A673 (cell line): ENCODE data around the gene GNG7. TPM values are rescaled to one million over a fixed set of nuclear protein-coding genes. Genes with fewer than 3 reads are reported as not detected.

Source experiments
- BruUV-seq: library from RNA; stranded (reverse); fragments of 400-500 nt; replicated peaks from 2 replicates; lab custom pipeline; 2021; lab: Mats Ljungman, UMichigan
- CTCF ChIA-PET: fragments of 300-600 bp; sonication (Branson Sonifier 250); formaldehyde crosslinking; loops from one replicate; lab custom pipeline; 2022; ENCODE audit warnings: antibody characterized with exemption; lab: Charles Lee
- POLR2A ChIA-PET: fragments of 300-600 bp; sonication (Branson Sonifier 250); formaldehyde crosslinking; loops from one replicate; lab custom pipeline; 2022; ENCODE audit warnings: antibody characterized with exemption; ENCODE audit not compliant: low non-redundant PET; lab: Charles Lee
- DNase-seq: peaks from one replicate; pipeline ENCODE4 v3.0.0-alpha.2; 2015; ENCODE audit warnings: low spot score
- H3K27ac ChIP-seq: fragments of 200-600 bp; sonication (generic); 2 replicates; pipeline ENCODE4 v1.5.1; 2016; ENCODE audit warnings: mixed run types, low read depth, mild to moderate bottlenecking, mixed read lengths, antibody characterized with exemption, low read length; ENCODE audit not compliant: poor library complexity, severe bottlenecking
- H3K27me3 ChIP-seq: fragments of 200-600 bp; sonication (generic); replicated peaks from 2 replicates; pipeline ENCODE4 v1.6.1; 2017; ENCODE audit warnings: mixed run types, low read depth, mild to moderate bottlenecking, mixed read lengths, antibody characterized with exemption, low read length; ENCODE audit not compliant: insufficient read depth, poor library complexity
- H3K36me3 ChIP-seq: fragments of 200-600 bp; sonication (generic); 2 replicates; pipeline ENCODE4 v1.6.1; 2016; ENCODE audit warnings: mixed run types, mild to moderate bottlenecking, mixed read lengths, antibody characterized with exemption, low read length; ENCODE audit not compliant: insufficient read depth, poor library complexity, severe bottlenecking
- H3K4me1 ChIP-seq: fragments of 200-600 bp; sonication (generic); 2 replicates; pipeline ENCODE4 v1.6.1; 2017; ENCODE audit warnings: mixed run types, mild to moderate bottlenecking, mixed read lengths, antibody characterized with exemption, low read length; ENCODE audit not compliant: insufficient read depth, poor library complexity, severe bottlenecking
- H3K4me3 ChIP-seq: fragments of 200-600 bp; sonication (generic); 2 replicates; pipeline ENCODE4 v1.5.1; 2016; ENCODE audit warnings: low read depth, mixed run types, mild to moderate bottlenecking, mixed read lengths, low read length; ENCODE audit not compliant: poor library complexity, severe bottlenecking
- H3K9me3 ChIP-seq: fragments of 200-600 bp; sonication (generic); 2 replicates; pipeline ENCODE4 v1.6.1; 2016; ENCODE audit warnings: mixed run types, low read depth, mild to moderate bottlenecking, mixed read lengths, antibody characterized with exemption, low read length; ENCODE audit not compliant: poor library complexity, severe bottlenecking
- EZH2 ChIP-seq: fragments of 200-600 bp; sonication (generic); IDR thresholded peaks from 2 replicates; pipeline ENCODE4 v1.6.1; 2017; ENCODE audit warnings: borderline replicate concordance, low read depth, mild to moderate bottlenecking, mixed read lengths, antibody characterized with exemption, low read length; ENCODE audit not compliant: poor library complexity, severe bottlenecking
- intact Hi-C: fragments of 100-400 bp; cut with micrococcal nuclease; formaldehyde crosslinking; loops from one replicate; pipeline ENCODE4 v1.10.0; 2022; ENCODE audit not compliant: unreplicated experiment
- total RNA-seq: library from RNA; stranded (reverse); gene quantifications from 2 replicates; pipeline ENCODE4 v1.2.3, GENCODE V29; 2021
- TF ChIP-seq, protein P1 (sequence below): fragments of 300-800, 200-600 bp; sonication (generic); conservative IDR thresholded peaks from 2 replicates; pipeline ENCODE4 v1.5.1; 2017; ENCODE audit warnings: low read depth, mild to moderate bottlenecking, antibody characterized with exemption, low read length, moderate library complexity, mixed read lengths

Gene GNG7
- total RNA-seq, 1 experiment from 2014 or later = 0.30 TPM

DNA sequence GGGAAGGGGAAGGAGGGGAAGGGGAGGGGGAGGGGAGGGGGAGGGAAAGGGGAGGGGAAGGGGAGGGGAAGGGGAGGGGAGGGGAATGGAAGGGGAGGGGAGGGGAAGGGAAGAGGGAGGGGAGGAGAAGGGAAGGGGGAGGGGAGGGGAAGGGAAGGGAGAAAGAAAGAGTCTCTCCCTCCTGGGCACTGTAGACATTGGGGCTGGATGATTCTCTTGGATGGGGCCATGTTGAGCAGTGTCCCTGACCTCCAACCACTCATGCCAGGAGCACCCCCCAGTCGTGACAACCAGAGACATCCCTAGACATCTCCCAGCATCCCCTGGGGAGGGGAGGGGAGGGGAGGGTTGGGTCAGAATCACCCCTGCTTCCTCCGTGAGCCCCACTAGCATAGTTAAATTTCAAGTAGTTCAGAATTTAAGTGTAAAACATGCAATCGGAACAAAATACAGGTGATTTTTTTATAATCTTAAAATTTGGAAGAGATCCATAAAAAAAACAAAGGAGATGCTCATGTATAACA is 64.0 kb downstream of the GNG7 start:
- Histone ChIP-seq H3K4me1 (peaks cover 7% of the 10 kb centered on the region), H3K9me3 (no peaks in the 10 kb centered on the region), H3K27ac (no peak overlapping the region), H3K27me3 (peaks cover 13% of the 10 kb centered on the region), H3K4me3 (no peak overlapping the region), H3K36me3 (no peaks in the 10 kb centered on the region)
- no peak for TF ChIP-seq EZH2
- TF ChIP-seq, protein P1, sequence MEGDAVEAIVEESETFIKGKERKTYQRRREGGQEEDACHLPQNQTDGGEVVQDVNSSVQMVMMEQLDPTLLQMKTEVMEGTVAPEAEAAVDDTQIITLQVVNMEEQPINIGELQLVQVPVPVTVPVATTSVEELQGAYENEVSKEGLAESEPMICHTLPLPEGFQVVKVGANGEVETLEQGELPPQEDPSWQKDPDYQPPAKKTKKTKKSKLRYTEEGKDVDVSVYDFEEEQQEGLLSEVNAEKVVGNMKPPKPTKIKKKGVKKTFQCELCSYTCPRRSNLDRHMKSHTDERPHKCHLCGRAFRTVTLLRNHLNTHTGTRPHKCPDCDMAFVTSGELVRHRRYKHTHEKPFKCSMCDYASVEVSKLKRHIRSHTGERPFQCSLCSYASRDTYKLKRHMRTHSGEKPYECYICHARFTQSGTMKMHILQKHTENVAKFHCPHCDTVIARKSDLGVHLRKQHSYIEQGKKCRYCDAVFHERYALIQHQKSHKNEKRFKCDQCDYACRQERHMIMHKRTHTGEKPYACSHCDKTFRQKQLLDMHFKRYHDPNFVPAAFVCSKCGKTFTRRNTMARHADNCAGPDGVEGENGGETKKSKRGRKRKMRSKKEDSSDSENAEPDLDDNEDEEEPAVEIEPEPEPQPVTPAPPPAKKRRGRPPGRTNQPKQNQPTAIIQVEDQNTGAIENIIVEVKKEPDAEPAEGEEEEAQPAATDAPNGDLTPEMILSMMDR = no peak
- intact Hi-C loops = loop anchor here (5.0 kb wide), 1 partner anchor 401 kb away; the partner anchor contains the start of genes PLEKHJ1 and SF3A2
- CTCF ChIA-PET = interaction anchor here (0.7 to 1.4 kb wide), 2 partner anchors 10 to 466 kb away, joined by 3 read pairs; no protein-coding TSS in a partner anchor
- DNase-seq = no peak
- BruUV-seq = no TSS peak
- POLR2A ChIA-PET = no interaction called here

DNA sequence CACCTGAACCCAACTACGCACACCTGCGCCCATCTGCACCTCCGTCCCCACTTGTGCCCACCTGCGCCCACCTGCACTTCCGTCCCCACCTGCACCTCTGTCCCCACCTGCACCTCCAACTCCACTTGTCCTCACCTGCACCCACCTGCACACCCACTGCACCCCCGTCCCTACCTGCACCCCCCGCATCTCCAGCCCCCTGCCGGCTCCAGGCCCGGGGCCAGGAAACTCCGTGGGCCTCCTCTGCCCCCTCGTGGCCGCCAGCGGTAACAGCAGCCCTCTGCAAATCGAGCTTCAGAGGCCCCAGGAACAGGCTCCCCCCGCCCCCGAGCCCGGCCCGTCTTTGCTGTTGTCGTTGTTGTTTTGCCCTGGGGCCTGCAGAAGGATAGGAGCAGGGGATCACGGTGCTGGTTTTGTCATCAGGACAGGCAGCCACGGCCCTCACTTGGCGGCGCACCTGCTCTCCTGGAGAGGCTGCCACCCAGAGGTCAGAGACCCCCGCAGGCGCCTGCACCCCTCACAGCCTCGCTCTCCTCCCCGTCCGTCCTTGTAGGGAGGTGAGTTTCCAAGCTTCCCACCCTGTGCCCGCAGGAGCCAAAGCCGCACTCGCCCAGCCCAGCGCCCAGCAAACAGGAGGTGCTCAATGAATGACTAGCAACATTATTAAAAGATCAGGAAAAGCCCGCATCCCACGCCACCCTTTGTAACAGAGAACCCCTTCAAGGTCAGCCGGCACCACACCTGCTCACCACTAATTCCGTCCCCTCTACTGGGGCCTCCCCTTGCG is 65.4 kb downstream of the GNG7 start:
- Histone ChIP-seq H3K27me3 (peaks cover 13% of the 10 kb centered on the region), H3K9me3 (no peaks in the 10 kb centered on the region), H3K27ac (no peak overlapping the region), H3K36me3 (no peaks in the 10 kb centered on the region), H3K4me1 (peaks cover 7% of the 10 kb centered on the region), H3K4me3 (no peak overlapping the region)
- ChIA-PET POLR2A (no interaction called here), CTCF (interaction anchor here (0.6 to 1.4 kb wide), 19 partner anchors 9 to 709 kb away, joined by 3 to 10 read pairs (median 3); partner anchors contain the start of gene GADD45B)
- DNase-seq = peak; percentile 65
- TF ChIP-seq EZH2 = no peak
- TF ChIP-seq, protein P1 = peak; percentile 97
- no TSS peak for BruUV-seq
- intact Hi-C loops = loop anchor here (5.0 kb wide), 1 partner anchor 400 kb away; the partner anchor contains the start of genes PLEKHJ1 and SF3A2

DNA sequence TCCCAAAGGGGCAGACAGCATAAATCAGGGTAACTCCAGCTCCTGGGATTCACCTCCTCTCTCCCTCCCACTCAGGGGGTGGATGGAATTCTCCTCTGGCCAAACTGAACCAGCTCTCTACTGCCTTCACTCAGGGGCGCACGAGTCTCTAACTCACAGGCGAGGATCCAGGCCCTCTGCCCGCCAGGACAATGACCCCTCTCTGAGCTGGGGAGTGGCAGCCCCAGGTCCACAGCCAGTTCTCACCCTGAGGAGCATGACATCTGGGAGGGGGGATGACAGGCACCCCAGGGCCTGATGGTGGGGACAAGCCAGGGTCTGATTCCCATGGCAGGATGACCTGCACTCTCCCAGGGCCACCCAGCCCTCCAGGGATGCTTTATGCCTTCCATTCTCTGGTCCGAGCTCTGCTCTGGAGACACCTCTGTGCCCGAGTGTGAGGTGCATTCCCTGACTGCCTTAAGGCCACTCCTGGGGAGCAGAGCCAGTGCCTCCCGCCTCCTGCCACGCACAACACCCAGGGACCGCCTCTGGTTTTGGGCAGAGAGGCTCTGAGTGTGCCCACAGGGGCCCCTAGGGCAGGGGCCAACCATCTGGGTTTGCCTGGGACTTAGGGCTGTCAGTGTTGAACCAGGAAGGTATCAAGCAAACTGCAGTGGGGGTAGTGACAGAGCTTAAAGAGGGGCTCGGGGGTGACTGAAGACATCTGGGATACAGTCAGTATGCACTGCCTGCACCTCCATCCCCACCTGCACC is 66.2 kb downstream of the GNG7 start:
- ChIA-PET CTCF (interaction anchor here (0.6 to 1.4 kb wide), 8 partner anchors 9 to 159 kb away, joined by 3 to 9 read pairs (median 4); no protein-coding TSS in a partner anchor), POLR2A (no interaction called here)
- Histone ChIP-seq H3K27me3 (peaks cover 13% of the 10 kb centered on the region), H3K9me3 (peaks cover under 1% of the 10 kb centered on the region), H3K4me3 (no peak overlapping the region), H3K4me1 (peaks cover 7% of the 10 kb centered on the region), H3K27ac (no peak overlapping the region), H3K36me3 (no peaks in the 10 kb centered on the region)
- DNase-seq = no peak
- intact Hi-C loops = loop anchor here (5.0 kb wide), 1 partner anchor 399 kb away; the partner anchor contains the start of genes PLEKHJ1 and SF3A2
- no TSS peak for BruUV-seq
- TF ChIP-seq, protein P1 = no peak
- TF ChIP-seq EZH2 = no peak
